GM19025 (cell line): ENCODE results near the gene MAP4K2.

Experiments used
- ATAC-seq: cut with Tn5 transposase; IDR thresholded peaks from one replicate; pipeline ENCODE4 v1.9.1; 2021; ENCODE audit warnings: mild to moderate bottlenecking, low read depth, moderate library complexity; ENCODE audit not compliant: unreplicated experiment

The MAP4K2 gene

GRCh38 chr11:64758330-64759079 is 44.5 kb downstream of the MAP4K2 start:
- ATAC-seq: no peak

GRCh38 chr11:64757549-64758329 is 45.3 kb downstream of the MAP4K2 start:
- ATAC-seq: no peak

- ATAC-seq: no peak
Observed at GRCh38 chr11:64755681-64756361, 47.2 kb downstream of the MAP4K2 start.

- ATAC-seq: no peak
Observed at GRCh38 chr11:64754919-64755662, 47.9 kb downstream of the MAP4K2 start.

DNA sequence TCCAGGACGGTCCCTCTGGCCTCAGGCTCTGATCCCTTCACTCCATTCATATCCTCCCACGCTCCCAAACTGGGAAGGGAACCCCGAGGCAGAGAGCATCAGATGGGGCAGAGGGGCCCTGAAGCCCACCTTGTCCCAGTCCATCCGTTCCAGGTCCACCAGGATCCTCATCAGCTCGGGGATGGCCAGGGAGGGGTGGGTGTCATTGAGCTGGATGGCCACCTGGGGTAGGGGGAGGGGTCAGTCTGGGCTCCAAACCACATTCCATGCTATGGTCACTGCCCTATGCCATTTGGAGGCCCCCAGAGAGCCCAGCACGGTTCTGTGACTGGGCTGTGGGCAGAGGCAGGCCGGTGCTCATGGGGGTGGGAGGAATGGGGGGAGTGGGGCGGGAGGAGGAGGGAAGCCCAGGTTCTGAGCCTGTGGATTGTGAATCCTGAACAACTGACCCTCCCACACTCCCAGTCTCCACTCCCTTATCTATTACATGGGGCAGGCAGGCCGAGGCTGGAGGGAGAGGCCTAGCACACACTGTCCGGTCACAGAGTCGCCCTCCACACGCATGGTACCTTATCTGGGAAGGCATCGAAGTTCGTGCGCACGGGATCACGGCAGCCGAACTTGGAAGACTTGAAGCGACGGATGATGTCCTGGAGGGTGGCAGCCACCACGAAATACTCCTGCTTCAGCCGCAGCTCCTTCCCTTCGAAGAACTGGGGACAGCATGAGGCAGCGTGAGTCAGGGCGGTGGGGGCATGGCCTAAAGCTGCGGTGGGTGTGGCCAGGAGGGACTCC is 48.7 kb downstream of the MAP4K2 start:
- no peak for ATAC-seq

DNA sequence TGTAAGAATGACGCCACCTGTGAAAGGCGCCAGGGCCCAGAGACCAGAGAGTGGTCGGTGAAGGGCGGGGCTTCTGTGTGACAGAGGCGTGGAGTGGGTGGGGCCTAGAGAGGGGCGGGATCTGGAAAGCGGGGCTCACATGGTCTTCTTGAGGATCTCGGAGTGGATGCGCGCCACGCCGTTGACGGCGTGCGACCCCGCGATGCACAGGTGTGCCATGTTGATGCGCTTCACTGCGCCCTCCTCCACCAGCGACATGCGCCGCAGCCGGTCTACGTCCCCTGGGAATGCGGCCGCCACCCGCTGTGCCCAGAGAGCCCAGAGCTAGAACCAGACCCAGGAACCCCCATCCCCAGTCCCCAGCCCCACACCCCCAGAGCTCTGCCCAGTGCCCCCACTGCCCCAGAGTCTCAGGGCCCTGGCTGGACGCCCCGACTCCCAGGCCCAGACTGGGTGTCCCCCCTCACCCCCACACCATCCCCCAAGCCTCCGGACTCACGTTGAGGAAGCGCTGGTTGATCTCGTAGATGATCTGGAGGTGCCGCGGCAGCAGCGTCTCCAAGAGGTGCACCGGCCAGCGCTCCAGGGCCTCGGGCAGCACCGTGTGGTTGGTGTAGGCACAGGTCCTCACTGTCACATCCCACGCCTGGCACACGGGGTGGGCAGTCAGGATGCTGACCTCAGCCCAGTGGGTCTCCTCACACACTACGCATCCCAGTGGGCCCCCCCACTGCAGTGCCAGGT is 49.5 kb downstream of the MAP4K2 start:
- no peak for ATAC-seq

DNA sequence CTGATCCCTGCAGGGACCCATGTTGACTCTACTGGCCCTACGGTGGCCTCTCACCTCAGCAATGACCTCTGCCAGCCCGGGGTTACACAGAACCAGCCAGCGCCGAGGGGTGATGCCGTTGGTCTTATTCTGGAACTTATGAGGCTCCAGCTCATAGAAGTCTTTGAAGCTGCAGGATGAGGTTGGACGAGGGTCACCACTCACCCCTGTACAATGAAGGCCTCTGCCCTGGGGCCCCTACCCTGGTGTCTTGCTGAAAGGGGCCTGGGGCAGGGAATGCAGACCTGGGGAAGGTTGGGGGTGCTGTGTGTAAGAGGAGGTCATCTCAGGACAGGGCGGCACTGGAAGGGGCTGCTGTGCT is 50.0 kb downstream of the MAP4K2 start:
- ATAC-seq: no peak

DNA sequence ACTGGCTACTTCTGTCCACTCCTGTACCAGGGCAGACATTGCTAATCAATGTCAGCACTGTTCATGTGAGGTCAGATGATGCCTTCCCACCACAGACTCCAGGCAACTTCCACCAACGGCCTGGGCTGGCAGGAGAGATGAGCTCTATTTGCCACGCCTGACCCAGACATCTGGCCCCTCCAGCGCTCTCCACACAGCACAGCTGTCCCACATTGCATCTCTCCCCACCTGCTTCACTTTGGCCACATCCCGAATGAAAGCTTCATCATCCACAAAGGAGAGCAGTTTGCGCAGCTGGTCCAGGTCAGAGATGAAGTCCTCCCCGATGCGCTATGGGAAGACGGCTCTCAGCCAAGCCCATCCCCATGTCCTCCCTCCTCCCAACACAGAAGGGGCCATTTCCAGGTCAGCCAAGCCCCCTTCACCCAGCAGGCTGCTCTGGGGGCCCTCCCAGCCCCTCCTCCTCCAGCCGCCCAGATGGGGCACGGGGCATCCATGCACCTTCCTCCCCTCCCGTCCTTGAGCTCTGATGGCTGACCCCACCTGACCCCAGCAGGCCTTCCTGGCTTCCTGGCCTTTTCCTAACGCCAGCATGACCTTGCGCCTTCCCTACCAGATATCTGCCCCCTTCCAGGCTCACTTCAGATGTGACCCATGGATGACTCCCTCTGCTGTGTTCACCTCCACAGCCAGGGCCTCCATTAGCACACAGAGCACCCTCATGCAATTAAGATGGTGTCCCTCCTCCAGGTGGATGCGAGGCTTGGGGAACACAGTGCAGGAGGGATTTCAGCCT is 50.6 kb downstream of the MAP4K2 start:
- ATAC-seq: no peak

- no peak for ATAC-seq
Observed at GRCh38 chr11:64751580-64751979, 51.4 kb downstream of the MAP4K2 start.

DNA sequence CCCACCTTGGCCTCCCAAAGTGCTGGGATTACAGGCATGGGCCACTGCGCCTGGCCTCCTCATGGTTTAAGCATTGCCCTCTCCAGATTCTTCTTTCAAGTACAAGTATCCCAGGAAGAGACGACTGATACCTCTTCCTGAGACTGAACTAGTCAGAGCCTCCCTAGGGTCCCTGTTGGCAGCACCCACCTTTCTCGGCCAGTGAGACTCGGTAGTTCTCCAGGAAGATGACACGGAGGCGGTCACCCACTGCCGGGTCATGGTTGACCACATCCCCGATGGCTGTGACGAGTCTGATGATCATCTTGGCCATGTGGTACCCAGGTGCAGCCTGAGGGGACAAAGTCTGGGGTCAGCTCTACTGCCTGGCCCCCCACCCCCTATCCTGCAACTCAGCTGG is 51.9 kb downstream of the MAP4K2 start:
- ATAC-seq: no peak

DNA sequence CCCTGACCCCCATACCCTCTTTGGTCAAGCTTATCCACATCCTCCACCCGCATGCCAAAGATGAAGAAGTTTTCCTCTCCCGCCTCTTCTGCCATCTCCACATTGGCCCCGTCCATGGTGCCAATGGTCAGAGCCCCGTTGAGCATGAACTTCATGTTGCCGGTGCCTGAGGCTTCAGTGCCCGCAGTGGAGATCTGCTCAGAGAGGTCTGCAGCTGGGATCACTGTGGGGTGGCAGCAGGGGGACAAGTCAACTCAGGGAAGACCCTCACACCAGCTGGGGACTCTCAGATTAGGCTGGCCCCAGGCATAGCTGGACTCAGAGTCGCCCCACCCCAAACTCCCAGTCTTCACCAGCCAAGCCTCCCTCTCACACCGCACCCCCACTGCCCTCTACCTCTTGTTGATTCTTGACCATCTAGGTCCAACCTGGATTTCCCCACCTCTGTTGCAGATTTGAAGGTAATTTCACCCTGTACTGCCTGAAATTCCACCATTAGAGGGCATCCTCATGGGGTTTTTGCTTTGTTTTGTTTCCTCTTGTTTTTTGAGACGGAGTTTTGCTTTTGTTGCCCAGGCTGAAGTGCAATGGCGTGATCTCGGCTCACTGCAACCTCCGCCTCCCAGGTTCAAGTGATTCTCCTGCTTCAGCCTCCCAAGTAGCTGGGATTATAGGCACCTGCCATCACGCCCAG is 52.5 kb downstream of the MAP4K2 start:
- no peak for ATAC-seq

DNA sequence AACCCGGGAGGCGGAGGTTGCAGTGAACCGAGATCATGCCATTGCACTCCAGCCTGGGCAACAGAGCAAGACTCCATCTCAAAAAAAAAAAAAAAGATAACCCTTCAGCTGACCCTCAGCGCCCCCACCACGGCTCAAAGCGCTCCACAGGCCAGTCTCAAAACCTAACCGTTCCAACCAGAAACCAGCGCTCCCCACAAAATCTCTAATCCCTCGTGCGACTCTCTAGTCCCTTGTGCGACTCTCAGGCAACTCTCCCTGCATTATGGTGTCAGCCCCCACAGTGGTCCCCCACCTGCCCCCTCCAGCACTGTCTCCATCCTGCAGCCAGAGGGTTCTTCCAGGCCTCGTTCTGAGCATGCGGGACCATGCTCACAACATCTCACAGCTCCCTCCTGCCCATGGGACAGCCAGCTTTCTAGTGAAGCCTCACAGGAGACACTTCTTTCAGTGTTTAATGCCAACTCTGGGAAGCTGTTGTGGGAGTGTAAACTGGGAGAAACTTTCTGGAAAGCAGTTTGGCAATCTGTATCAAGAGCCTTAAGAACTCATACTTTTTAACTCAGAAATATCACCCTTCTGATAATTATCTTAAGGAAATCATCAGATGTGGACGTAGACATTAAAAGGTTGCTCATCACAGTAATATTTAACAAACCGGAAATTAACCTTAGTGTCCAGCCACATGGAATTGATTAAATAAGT is 54.9 kb downstream of the MAP4K2 start:
- ATAC-seq: no peak

- no peak for ATAC-seq
Observed at GRCh38 chr11:64746486-64746885, 56.5 kb downstream of the MAP4K2 start.

DNA sequence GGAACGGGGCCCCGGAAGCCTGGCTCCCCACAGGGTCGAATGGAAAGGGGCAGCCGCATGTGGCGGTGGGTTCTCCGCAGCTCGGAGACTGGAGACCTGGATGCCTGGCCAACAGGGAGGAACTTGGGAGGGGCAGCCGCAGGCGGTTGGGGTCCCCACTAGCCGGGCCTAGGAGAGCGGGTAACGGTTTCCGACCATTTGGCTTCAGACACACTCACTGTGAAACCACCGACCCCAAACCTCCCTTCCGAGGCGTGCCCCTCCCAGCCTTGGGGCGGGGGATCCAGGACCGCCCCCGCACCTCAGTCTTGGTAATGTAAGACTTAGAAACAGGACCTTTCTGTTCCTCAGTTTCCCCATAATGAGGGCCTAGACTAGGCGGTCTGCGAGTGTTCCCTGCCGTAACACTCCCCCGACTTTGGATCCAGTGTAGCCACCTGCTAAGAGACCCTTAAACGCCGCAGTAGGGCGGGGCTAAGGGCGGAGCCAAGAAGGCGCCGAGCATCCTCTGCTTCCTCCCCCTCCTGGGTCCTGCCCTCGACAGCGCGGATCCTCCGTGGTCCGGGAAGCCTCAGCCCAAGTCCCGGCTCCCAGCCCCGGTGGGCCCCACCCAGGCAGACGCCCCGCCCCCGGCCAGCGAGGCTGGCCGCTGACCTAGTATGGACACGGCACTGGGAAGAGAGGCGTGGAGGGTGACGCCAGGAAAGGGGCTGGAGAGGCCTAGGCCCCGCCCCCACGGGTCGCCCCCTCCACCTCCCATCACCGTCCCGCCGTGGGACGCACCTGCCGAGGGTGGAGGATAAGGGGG is 57.3 kb downstream of the MAP4K2 start:
- ATAC-seq: no peak

- ATAC-seq: no peak
Observed at GRCh38 chr11:64745189-64745520, 57.9 kb downstream of the MAP4K2 start.

GRCh38 chr11:64744544-64745188 is 58.3 kb downstream of the MAP4K2 start:
- no peak for ATAC-seq
